Activated CD4-positive, alpha-beta T cell treated with anti-CD3 and anti-CD28 coated beads, Interleukin-2, amount 50 U/mL, for 48 hours (primary cell): ENCODE results near the gene JCHAIN.
A peak's percentile ranks its signal among the peaks of the same experiment; 100 is the strongest.
"Not testable (repeated sequence)": the region's sequence is repeated elsewhere in the genome, so short reads cannot be mapped to it uniquely, and the experiment has no call there.

Experiments
- DNase-seq, 2 experiments: peaks; one replicate each; pipeline ENCODE4 v3.0.0-alpha.2; 2020

Gene JCHAIN

GRCh38 chr4:70687821-70688794 lies 21.8 kb upstream of the JCHAIN start, which contains the start of gene UTP3:
TSS of gene UTP3 (plus strand) at chr4:70688532. CDS start at chr4:70688678, 146 bp downstream.
- peak; percentile 95 to 96 for DNase-seq

GRCh38 chr4:70687392-70687791 lies 21.1 kb upstream of the JCHAIN start:
- DNase-seq = peak; percentile 21 to 32

GRCh38 chr4:70682142-70682541 lies 15.8 kb upstream of the JCHAIN start:
- DNase-seq = not testable (repeated sequence)

GRCh38 chr4:70681704-70682103 lies 15.4 kb upstream of the JCHAIN start:
- no peak for DNase-seq

GRCh38 chr4:70680934-70681333 lies 14.6 kb upstream of the JCHAIN start:
- no peak for DNase-seq

- no peak for DNase-seq
Measured at GRCh38 chr4:70678383-70678999, 12.2 kb upstream of the JCHAIN start.

- DNase-seq = no peak
Measured at GRCh38 chr4:70676554-70677090, 10.3 kb upstream of the JCHAIN start.

GRCh38 chr4:70674731-70675130 lies 8.4 kb upstream of the JCHAIN start:
- DNase-seq = no peak

GRCh38 chr4:70674191-70674590 lies 7.9 kb upstream of the JCHAIN start:
- DNase-seq = no peak

GRCh38 chr4:70671091-70671490 lies 4.8 kb upstream of the JCHAIN start:
- DNase-seq = no peak

- DNase-seq = no peak
Measured at GRCh38 chr4:70670332-70671014, 4.2 kb upstream of the JCHAIN start.

GRCh38 chr4:70667740-70668535 lies 1.6 kb upstream of the JCHAIN start:
- no peak for DNase-seq

- peak; percentile 10 to 32 for DNase-seq
Measured at GRCh38 chr4:70661309-70661922, 4.9 kb downstream of the JCHAIN start.

- DNase-seq = no peak
Measured at GRCh38 chr4:70660106-70660505, 6.2 kb downstream of the JCHAIN start.

- no peak for DNase-seq
Measured at GRCh38 chr4:70658418-70658817, 7.9 kb downstream of the JCHAIN start.

- DNase-seq = no peak
Measured at GRCh38 chr4:70657326-70657725, 9.0 kb downstream of the JCHAIN start.

GRCh38 chr4:70654605-70655011 lies 11.7 kb downstream of the JCHAIN start:
- no peak for DNase-seq

- no peak for DNase-seq
Measured at GRCh38 chr4:70651864-70652506, 14.3 kb downstream of the JCHAIN start.

- DNase-seq = not testable (repeated sequence)
Measured at GRCh38 chr4:70650741-70651140, 15.6 kb downstream of the JCHAIN start.

- no peak for DNase-seq
Measured at GRCh38 chr4:70640192-70640591, 26.1 kb downstream of the JCHAIN start.

- DNase-seq = no peak
Measured at GRCh38 chr4:70637239-70637913, 28.9 kb downstream of the JCHAIN start.
